ENCODE measurements around the gene DOCK4.
"Not testable (repeated sequence)": the region's sequence is repeated elsewhere in the genome, so short reads cannot be mapped to it uniquely, and the experiment has no call there.

DOCK4 gene

GRCh38 chr7:111937163-111937562 is 269.0 kb downstream of the DOCK4 start:
- no peak for DNase-seq

GRCh38 chr7:111933609-111934008 is 272.6 kb downstream of the DOCK4 start:
- no peak for DNase-seq

- DNase-seq = no peak
These were observed 274.2 kb downstream of the DOCK4 start for GRCh38 chr7:111931958-111932357.

GRCh38 chr7:111931016-111931517 is 275.1 kb downstream of the DOCK4 start:
- no peak for DNase-seq

- DNase-seq = no peak
These were observed 276.9 kb downstream of the DOCK4 start for GRCh38 chr7:111929264-111929663.

GRCh38 chr7:111927353-111928019 is 278.7 kb downstream of the DOCK4 start:
- no peak for DNase-seq

GRCh38 chr7:111920329-111920728 is 285.9 kb downstream of the DOCK4 start:
- DNase-seq = no peak

- no peak for DNase-seq
These were observed 286.5 kb downstream of the DOCK4 start for GRCh38 chr7:111919631-111920179.

- no peak for DNase-seq
These were observed 287.0 kb downstream of the DOCK4 start for GRCh38 chr7:111919164-111919563.

GRCh38 chr7:111918461-111918860 is 287.7 kb downstream of the DOCK4 start:
- no peak for DNase-seq

GRCh38 chr7:111917404-111917803 is 288.8 kb downstream of the DOCK4 start:
- not testable (repeated sequence) for DNase-seq

- no peak for DNase-seq
These were observed 291.9 kb downstream of the DOCK4 start for GRCh38 chr7:111914291-111914690.

- no peak for DNase-seq
These were observed 294.8 kb downstream of the DOCK4 start for GRCh38 chr7:111911166-111911961.

GRCh38 chr7:111910656-111911055 is 295.5 kb downstream of the DOCK4 start:
- DNase-seq = no peak

- DNase-seq = not testable (repeated sequence)
These were observed 297.5 kb downstream of the DOCK4 start for GRCh38 chr7:111908673-111909072.

GRCh38 chr7:111903797-111904196 is 302.4 kb downstream of the DOCK4 start:
- no peak for DNase-seq

- DNase-seq = no peak
These were observed 303.2 kb downstream of the DOCK4 start for GRCh38 chr7:111903016-111903415.

GRCh38 chr7:111900283-111900682 is 305.9 kb downstream of the DOCK4 start:
- DNase-seq = no peak

- no peak for DNase-seq
These were observed 311.1 kb downstream of the DOCK4 start for GRCh38 chr7:111895049-111895448.

GRCh38 chr7:111894518-111894917 is 311.7 kb downstream of the DOCK4 start:
- no peak for DNase-seq

- DNase-seq = no peak
These were observed 313.0 kb downstream of the DOCK4 start for GRCh38 chr7:111893190-111893589.

- no peak for DNase-seq
These were observed 313.6 kb downstream of the DOCK4 start for GRCh38 chr7:111892588-111892987.

- no peak for DNase-seq
These were observed 318.5 kb downstream of the DOCK4 start for GRCh38 chr7:111887734-111888133.

- DNase-seq = no peak
These were observed 320.0 kb downstream of the DOCK4 start for GRCh38 chr7:111886233-111886632.

Data from activated naive CD4-positive, alpha-beta T cell treated with anti-CD3 and anti-CD28 coated beads, Interleukin-2, amount 50 U/mL, for 16 hours (primary cell).